Left kidney (tissue), 2 donors: ENCODE measurements around the gene FZD2. TPM values are rescaled to one million over a fixed set of nuclear protein-coding genes. Genes with fewer than 3 reads are reported as not detected.
A peak's percentile ranks its signal among the peaks of the same experiment; 100 is the strongest.
"Not testable (repeated sequence)": the region's sequence is repeated elsewhere in the genome, so short reads cannot be mapped to it uniquely, and the experiment has no call there.

ENCODE experiments used
- DNase-seq: peaks from one replicate; pipeline ENCODE4 v3.0.0-alpha.2; 2013
- polyA plus RNA-seq: library from polyadenylated mRNA; unstranded; fragments of 120-200 nt; gene quantifications from one replicate; pipeline ENCODE4 v1.2.1, GENCODE V29; 2013; ENCODE audit not compliant: insufficient read length

The FZD2 gene
- polyA plus RNA-seq, 1 donor = 25.8 TPM

GRCh38 chr17:44543905-44544523 lies 13.3 kb upstream of the FZD2 start:
- no peak for DNase-seq

GRCh38 chr17:44546671-44547606 lies 10.3 kb upstream of the FZD2 start:
- no peak for DNase-seq

GRCh38 chr17:44547625-44548267 lies 9.5 kb upstream of the FZD2 start:
- DNase-seq = peak; percentile 85

GRCh38 chr17:44548376-44549230 lies 8.7 kb upstream of the FZD2 start:
- no peak for DNase-seq

- DNase-seq = no peak
These were observed 7.6 kb upstream of the FZD2 start for GRCh38 chr17:44549686-44550085.

- DNase-seq = no peak
These were observed 4.9 kb upstream of the FZD2 start for GRCh38 chr17:44552361-44552760.

DNA sequence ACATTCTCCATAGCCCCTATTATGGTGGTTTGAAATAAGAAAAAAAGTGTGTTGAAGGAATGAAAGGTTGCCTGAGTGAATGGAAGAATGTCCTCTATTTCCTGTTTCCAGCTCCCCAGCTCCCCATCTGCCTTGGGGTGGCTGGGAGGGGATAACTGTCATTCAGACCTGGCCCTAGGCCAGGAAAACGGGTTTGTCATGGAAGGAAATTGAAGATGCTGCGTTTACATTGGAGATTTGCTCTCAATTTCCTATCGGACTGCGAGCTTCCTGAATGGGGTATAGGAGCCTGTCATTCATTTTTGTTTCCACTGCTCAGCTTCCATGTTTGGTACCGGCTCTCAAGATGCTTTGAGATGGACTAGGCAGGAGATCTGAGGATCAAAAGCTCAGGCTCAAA lies 2.2 kb upstream of the FZD2 start:
- no peak for DNase-seq

DNA sequence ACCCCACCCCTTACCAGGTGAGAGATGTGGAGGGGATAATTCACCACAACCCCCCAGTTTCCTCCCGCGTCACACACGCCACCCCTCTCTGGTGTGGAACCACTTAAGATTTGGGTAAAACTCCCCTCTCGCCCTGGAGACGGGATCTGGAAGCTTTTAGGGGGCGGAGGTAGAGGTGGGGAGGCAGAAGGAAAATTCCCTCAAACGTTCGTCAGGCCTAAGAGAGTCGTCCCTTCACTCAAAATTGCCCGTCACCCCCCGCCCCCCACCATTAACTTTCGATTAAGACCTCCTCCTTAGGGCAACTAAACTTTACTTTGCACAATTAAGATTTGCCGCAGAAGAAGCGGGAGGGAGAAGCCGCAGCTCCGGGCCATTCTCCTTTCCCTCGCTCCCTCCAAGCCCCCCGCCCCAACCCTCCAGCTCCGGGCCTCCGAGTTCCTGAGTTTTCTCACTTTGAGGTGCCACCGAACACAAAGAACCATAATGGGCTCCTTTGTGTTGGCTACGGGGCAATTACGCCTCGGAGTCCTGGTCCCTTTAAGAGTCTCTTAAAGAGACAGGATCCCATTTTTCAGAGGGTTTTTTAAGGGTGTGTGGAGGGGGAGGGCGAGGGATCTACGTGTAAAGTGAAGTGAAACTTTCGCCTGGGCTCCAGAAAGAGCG lies 985 bp upstream of the FZD2 start:
- DNase-seq = peak; percentile 81

GRCh38 chr17:44557651-44558285 lies 484 bp downstream of the FZD2 start:
- no peak for DNase-seq

- DNase-seq = no peak
These were observed 1.0 kb downstream of the FZD2 start for GRCh38 chr17:44558334-44558709.

DNA sequence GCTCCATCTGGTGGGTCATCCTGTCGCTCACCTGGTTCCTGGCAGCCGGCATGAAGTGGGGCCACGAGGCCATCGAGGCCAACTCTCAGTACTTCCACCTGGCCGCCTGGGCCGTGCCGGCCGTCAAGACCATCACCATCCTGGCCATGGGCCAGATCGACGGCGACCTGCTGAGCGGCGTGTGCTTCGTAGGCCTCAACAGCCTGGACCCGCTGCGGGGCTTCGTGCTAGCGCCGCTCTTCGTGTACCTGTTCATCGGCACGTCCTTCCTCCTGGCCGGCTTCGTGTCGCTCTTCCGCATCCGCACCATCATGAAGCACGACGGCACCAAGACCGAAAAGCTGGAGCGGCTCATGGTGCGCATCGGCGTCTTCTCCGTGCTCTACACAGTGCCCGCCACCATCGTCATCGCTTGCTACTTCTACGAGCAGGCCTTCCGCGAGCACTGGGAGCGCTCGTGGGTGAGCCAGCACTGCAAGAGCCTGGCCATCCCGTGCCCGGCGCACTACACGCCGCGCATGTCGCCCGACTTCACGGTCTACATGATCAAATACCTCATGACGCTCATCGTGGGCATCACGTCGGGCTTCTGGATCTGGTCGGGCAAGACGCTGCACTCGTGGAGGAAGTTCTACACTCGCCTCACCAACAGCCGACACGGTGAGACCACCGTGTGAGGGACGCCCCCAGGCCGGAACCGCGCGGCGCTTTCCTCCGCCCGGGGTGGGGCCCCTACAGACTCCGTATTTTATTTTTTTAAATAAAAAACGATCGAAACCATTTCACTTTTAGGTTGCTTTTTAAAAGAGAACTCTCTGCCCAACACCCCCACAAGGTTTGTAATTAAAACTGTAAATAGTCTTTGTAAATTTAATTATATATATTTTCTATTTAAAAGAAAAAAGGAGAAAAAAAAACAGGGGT lies 1.7 kb downstream of the FZD2 start:
- DNase-seq = no peak

DNA sequence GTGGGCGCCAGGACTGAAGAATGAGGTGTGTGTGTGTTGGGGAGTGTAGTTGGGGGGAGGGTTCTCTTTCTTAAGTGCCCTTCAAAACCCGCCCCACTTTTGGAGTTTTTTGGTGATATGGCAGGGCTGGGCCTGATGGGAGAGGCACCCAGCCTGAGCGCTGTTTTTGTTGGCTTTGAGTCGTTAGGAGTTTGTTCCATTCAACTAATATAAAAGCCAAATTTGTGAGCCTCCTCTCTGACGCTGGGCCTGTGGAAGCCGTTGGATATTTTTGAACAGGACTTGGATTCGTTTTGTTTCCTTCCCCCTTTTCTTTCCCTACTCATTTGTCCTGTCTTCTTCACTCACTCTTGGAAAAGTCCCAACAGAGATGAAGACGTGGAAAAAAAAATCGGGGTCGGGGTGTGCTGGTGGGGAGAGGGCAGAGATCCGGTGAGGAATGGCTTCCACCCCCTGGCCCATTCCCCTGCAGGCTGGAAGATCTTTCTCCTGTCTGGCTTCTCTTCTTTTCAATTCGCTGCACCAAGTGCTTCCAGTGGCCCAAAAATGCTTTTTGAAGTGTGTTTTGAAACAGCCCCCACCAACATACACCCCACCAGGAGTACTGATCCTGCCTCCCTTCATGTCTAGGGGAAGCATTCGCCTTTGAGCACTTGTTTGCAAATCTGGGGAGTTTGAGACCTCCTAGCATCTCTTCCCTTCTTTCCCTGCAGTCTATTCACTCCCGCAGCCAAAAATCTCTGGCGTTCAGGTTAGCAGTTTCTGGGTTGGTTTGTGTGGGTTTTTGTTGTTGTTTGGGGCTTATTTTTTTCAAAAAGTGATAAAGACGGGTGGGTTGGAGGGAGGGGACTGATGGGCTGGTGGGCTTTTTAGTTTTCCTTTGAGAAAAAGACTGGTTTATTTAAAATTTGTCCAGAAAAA lies 2.6 kb downstream of the FZD2 start:
- DNase-seq = no peak

DNA sequence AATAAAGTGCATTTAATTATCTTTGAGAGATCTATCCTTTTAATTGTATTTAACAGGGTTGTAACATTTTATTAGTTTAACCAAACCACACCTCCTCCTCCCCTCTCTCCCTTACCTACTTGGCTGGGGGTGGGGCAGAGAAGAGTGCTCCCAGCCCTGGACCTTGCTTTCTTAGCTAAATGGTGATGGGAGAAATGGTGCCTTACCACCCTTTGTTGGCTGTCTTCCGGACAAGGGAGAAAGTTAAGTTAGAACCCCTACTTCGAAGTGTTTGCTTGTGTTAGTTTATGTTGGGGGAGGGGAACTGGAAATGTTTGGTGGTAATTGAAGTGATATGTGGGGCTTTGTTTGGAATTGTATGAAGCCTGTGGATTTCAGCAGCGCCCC lies 3.9 kb downstream of the FZD2 start:
- DNase-seq = no peak

DNA sequence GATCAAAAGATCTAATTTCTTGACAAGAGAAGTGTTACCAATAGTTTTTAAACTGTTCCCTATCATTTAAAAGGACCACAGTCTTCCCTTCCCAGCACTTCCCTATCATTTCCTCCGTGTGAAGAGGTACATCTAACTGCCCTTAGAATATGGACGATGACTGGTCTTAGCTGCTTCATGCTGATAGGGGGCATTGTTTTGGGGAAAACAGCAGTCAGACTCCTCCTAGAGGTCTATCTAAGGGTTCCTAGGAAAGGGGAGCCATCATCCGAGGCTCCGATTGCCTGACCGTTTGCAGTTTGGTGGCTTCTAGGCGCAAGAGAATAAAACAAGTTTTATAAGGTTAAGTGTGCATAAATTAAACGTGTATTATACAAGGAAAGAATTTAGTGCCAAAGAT lies 7.1 kb downstream of the FZD2 start:
- DNase-seq = no peak

DNA sequence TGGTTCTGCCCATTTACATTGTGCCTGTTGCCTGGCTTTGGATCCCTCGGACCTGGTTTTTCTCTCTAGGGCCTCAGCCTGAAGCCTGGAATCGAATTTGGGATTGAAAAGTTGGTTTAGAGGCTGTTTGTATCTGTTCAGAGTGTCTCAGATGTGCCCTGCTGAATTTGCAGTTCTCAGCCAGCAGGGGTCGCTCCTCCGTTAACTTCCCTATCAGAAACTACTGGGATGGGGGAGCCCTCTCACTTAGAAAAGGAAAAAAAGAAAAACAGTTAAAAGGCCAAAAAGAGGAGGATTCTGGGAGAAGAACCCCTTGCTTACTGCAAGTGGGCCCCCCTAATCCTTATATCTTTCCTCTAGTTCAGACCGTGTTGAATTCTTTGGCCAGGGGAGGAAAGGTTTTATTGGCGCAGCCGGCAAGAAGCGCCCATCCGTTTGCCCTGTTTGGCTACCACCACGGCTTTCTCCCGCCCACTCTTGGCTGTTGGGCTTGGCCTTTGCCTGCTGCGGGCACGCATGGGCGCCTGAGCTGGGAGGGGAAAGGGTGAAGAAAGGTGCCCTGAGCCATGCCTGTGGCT lies 8.7 kb downstream of the FZD2 start:
- DNase-seq = no peak

- not testable (repeated sequence) for DNase-seq
These were observed 11.1 kb downstream of the FZD2 start for GRCh38 chr17:44568311-44568944.

DNA sequence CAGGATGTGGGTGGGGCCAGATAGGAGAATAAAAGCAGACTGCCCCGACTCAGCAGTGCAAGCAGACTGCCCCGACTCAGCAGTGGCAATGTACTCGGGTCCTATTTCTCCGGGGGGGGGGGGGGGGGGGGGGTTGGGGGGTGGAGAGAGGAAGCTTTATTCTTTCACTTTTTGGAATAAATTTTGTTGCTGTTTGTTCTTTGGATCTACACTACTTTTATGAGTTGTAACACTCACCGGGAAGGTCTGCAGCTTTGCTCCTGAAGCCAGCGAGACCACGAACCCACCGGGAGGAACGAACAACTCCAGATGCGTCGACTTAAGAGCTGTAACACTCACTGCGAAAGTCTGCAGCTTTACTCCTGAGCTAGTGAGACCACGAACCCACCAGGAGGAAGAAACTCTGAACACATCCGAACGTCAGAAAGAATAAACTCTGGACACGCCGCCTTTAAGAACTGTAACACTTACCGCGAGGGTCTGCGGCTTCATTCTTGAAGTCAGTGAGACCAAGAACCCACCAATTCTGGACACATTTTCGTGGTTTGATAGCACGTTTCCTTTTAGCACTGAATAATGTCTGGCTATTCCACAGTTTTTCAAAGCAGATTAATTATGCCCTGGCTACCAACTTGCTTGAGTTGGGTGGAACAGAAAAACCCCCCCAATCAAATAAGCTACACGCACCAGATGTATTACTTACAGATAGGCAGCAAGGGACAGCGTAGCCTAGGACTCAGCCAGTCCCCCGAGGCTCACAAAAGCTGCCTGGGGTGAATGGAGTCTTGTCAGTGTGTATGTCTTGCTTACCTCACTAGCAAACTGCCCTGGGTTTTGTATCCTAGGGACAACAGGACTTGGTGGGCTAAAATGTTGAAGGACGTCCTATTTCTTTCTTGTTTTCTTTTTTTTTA lies 11.9 kb downstream of the FZD2 start:
- DNase-seq = no peak
